GM19372 (cell line): Measurements from ENCODE around the gene GADD45GIP1.

Experiments
- ATAC-seq: cut with Tn5 transposase; IDR thresholded peaks from one replicate; pipeline ENCODE4 v1.9.1; 2021; ENCODE audit warnings: mild to moderate bottlenecking, low read depth, moderate library complexity; ENCODE audit not compliant: unreplicated experiment

Gene GADD45GIP1

GRCh38 chr19:12913851-12914690, 43.0 kb downstream of the GADD45GIP1 start:
- ATAC-seq = no peak

- ATAC-seq = no peak
These were observed 43.9 kb downstream of the GADD45GIP1 start for GRCh38 chr19:12913011-12913561.

GRCh38 chr19:12912571-12912970, 44.5 kb downstream of the GADD45GIP1 start:
- no peak for ATAC-seq

- no peak for ATAC-seq
These were observed 49.9 kb downstream of the GADD45GIP1 start for GRCh38 chr19:12907166-12907565.
